ENCODE measurements around the gene ARG1. TPM values are rescaled to one million over a fixed set of nuclear protein-coding genes. Genes with fewer than 3 reads are reported as not detected.

ARG1 gene
- total RNA-seq, 1 experiment from 2014 or later, result not detected

GRCh38 chr6:131558922-131559321, 14.1 kb upstream of the ARG1 start:
- no peak for DNase-seq (ENCODE audit: low read depth in 1 of 2, low spot score in 2 of 2)
- Histone ChIP-seq H3K4me3 (no peak overlapping the region), H3K27ac (no peak overlapping the region), H3K27me3 (replicated peaks) (no peaks in the 10 kb centered on the region), H3K4me1 (replicated peaks) (no peaks in the 10 kb centered on the region), H3K9me3 (replicated peaks) (no peaks in the 10 kb centered on the region), H3K36me3 (no peaks in the 10 kb centered on the region)

- H3K4me3 ChIP-seq, result no peak overlapping the region
- H3K27me3 ChIP-seq (replicated peaks), result no peaks in the 10 kb centered on the region
- DNase-seq (ENCODE audit: low read depth in 1 of 2, low spot score in 2 of 2), result no peak
- no peaks in the 10 kb centered on the region for H3K9me3 ChIP-seq (replicated peaks)
- no peaks in the 10 kb centered on the region for H3K4me1 ChIP-seq (replicated peaks)
- no peaks in the 10 kb centered on the region for H3K36me3 ChIP-seq
- no peak overlapping the region for H3K27ac ChIP-seq
Observed at GRCh38 chr6:131561925-131562707, 10.9 kb upstream of the ARG1 start.

GRCh38 chr6:131565056-131565455, 8.0 kb upstream of the ARG1 start:
- Histone ChIP-seq H3K4me1 (replicated peaks) (no peaks in the 10 kb centered on the region), H3K27me3 (replicated peaks) (no peaks in the 10 kb centered on the region), H3K36me3 (no peaks in the 10 kb centered on the region), H3K4me3 (no peak overlapping the region), H3K27ac (no peak overlapping the region), H3K9me3 (replicated peaks) (no peaks in the 10 kb centered on the region)
- DNase-seq (ENCODE audit: low read depth in 1 of 2, low spot score in 2 of 2), result no peak

GRCh38 chr6:131568726-131569125, 4.3 kb upstream of the ARG1 start:
- no peaks in the 10 kb centered on the region for H3K4me1 ChIP-seq (replicated peaks)
- no peaks in the 10 kb centered on the region for H3K9me3 ChIP-seq (replicated peaks)
- H3K4me3 ChIP-seq, result no peak overlapping the region
- H3K27me3 ChIP-seq (replicated peaks), result no peaks in the 10 kb centered on the region
- DNase-seq (ENCODE audit: low read depth in 1 of 2, low spot score in 2 of 2), result no peak
- H3K36me3 ChIP-seq, result no peaks in the 10 kb centered on the region
- H3K27ac ChIP-seq, result no peak overlapping the region

GRCh38 chr6:131574133-131574532, 1.1 kb downstream of the ARG1 start:
- DNase-seq (ENCODE audit: low read depth in 1 of 2, low spot score in 2 of 2), result no peak
- H3K27ac ChIP-seq, result no peak overlapping the region
- no peaks in the 10 kb centered on the region for H3K36me3 ChIP-seq
- no peak overlapping the region for H3K4me3 ChIP-seq
- no peaks in the 10 kb centered on the region for H3K27me3 ChIP-seq (replicated peaks)
- no peaks in the 10 kb centered on the region for H3K9me3 ChIP-seq (replicated peaks)
- H3K4me1 ChIP-seq (replicated peaks), result no peaks in the 10 kb centered on the region

- DNase-seq (ENCODE audit: low read depth in 1 of 2, low spot score in 2 of 2), result no peak
- H3K9me3 ChIP-seq (replicated peaks), result no peaks in the 10 kb centered on the region
Observed at GRCh38 chr6:131574686-131575085, 1.7 kb downstream of the ARG1 start.

GRCh38 chr6:131575834-131576478, 2.9 kb downstream of the ARG1 start:
- no peak for DNase-seq (ENCODE audit: low read depth in 1 of 2, low spot score in 2 of 2)
- H3K9me3 ChIP-seq (replicated peaks), result no peaks in the 10 kb centered on the region
- no peaks in the 10 kb centered on the region for H3K4me1 ChIP-seq (replicated peaks)
- H3K27me3 ChIP-seq (replicated peaks), result no peaks in the 10 kb centered on the region
- no peak overlapping the region for H3K4me3 ChIP-seq
- no peak overlapping the region for H3K27ac ChIP-seq
- peaks cover 7% of the 10 kb centered on the region for H3K36me3 ChIP-seq

More at GRCh38 chr6:131574686-131575085, 1.7 kb downstream of the ARG1 start:
- peaks cover 1% of the 10 kb centered on the region for H3K36me3 ChIP-seq
- H3K4me3 ChIP-seq, result no peak overlapping the region
- H3K4me1 ChIP-seq (replicated peaks), result no peaks in the 10 kb centered on the region
- no peaks in the 10 kb centered on the region for H3K27me3 ChIP-seq (replicated peaks)
- H3K27ac ChIP-seq, result no peak overlapping the region

- no peaks in the 10 kb centered on the region for H3K27me3 ChIP-seq (replicated peaks)
- H3K4me1 ChIP-seq (replicated peaks), result no peaks in the 10 kb centered on the region
- H3K9me3 ChIP-seq (replicated peaks), result no peaks in the 10 kb centered on the region
- no peak overlapping the region for H3K27ac ChIP-seq
- no peak for DNase-seq (ENCODE audit: low read depth in 1 of 2, low spot score in 2 of 2)
- peaks cover 45% of the 10 kb centered on the region for H3K36me3 ChIP-seq
- H3K4me3 ChIP-seq, result no peak overlapping the region
Observed at GRCh38 chr6:131581523-131581922, 8.5 kb downstream of the ARG1 start.

GRCh38 chr6:131586543-131586942, 13.5 kb downstream of the ARG1 start:
- no peaks in the 10 kb centered on the region for H3K9me3 ChIP-seq (replicated peaks)
- H3K27ac ChIP-seq, result no peak overlapping the region
- H3K27me3 ChIP-seq (replicated peaks), result no peaks in the 10 kb centered on the region
- no peak for DNase-seq (ENCODE audit: low read depth in 1 of 2, low spot score in 2 of 2)
- H3K4me3 ChIP-seq, result no peak overlapping the region
- H3K36me3 ChIP-seq, result peaks cover 74% of the 10 kb centered on the region
- H3K4me1 ChIP-seq (replicated peaks), result no peaks in the 10 kb centered on the region

GRCh38 chr6:131587909-131588308, 14.9 kb downstream of the ARG1 start:
- no peak overlapping the region for H3K27ac ChIP-seq
- no peaks in the 10 kb centered on the region for H3K9me3 ChIP-seq (replicated peaks)
- DNase-seq (ENCODE audit: low read depth in 1 of 2, low spot score in 2 of 2), result no peak
- peaks cover 80% of the 10 kb centered on the region for H3K36me3 ChIP-seq
- H3K4me1 ChIP-seq (replicated peaks), result no peaks in the 10 kb centered on the region
- H3K4me3 ChIP-seq, result no peak overlapping the region
- H3K27me3 ChIP-seq (replicated peaks), result no peaks in the 10 kb centered on the region

GRCh38 chr6:131588643-131589042, 15.6 kb downstream of the ARG1 start:
- DNase-seq (ENCODE audit: low read depth in 1 of 2, low spot score in 2 of 2), result no peak
- H3K4me3 ChIP-seq, result no peak overlapping the region
- H3K27ac ChIP-seq, result no peak overlapping the region
- no peaks in the 10 kb centered on the region for H3K4me1 ChIP-seq (replicated peaks)
- peaks cover 78% of the 10 kb centered on the region for H3K36me3 ChIP-seq
- no peaks in the 10 kb centered on the region for H3K27me3 ChIP-seq (replicated peaks)
- no peaks in the 10 kb centered on the region for H3K9me3 ChIP-seq (replicated peaks)

- H3K36me3 ChIP-seq, result peaks cover 82% of the 10 kb centered on the region
Observed at GRCh38 chr6:131592935-131593334, 19.9 kb downstream of the ARG1 start.

GRCh38 chr6:131594074-131594473, 21.0 kb downstream of the ARG1 start:
- H3K36me3 ChIP-seq, result peaks cover 85% of the 10 kb centered on the region
- no peak for DNase-seq (ENCODE audit: low read depth in 1 of 2, low spot score in 2 of 2)
- no peaks in the 10 kb centered on the region for H3K9me3 ChIP-seq (replicated peaks)
- H3K27ac ChIP-seq, result no peak overlapping the region
- no peak overlapping the region for H3K4me3 ChIP-seq
- no peaks in the 10 kb centered on the region for H3K4me1 ChIP-seq (replicated peaks)
- H3K27me3 ChIP-seq (replicated peaks), result no peaks in the 10 kb centered on the region

More at GRCh38 chr6:131592935-131593334, 19.9 kb downstream of the ARG1 start:
- no peak overlapping the region for H3K27ac ChIP-seq
- H3K9me3 ChIP-seq (replicated peaks), result no peaks in the 10 kb centered on the region
- H3K4me3 ChIP-seq, result no peak overlapping the region
- no peaks in the 10 kb centered on the region for H3K4me1 ChIP-seq (replicated peaks)
- H3K27me3 ChIP-seq (replicated peaks), result no peaks in the 10 kb centered on the region
- DNase-seq (ENCODE audit: low read depth in 1 of 2, low spot score in 2 of 2), result no peak

GRCh38 chr6:131597446-131597845, 24.4 kb downstream of the ARG1 start:
- peaks cover 89% of the 10 kb centered on the region for H3K36me3 ChIP-seq
- no peak overlapping the region for H3K27ac ChIP-seq
- DNase-seq (ENCODE audit: low read depth in 1 of 2, low spot score in 2 of 2), result no peak
- H3K4me1 ChIP-seq (replicated peaks), result no peaks in the 10 kb centered on the region
- no peaks in the 10 kb centered on the region for H3K27me3 ChIP-seq (replicated peaks)
- no peak overlapping the region for H3K4me3 ChIP-seq
- no peaks in the 10 kb centered on the region for H3K9me3 ChIP-seq (replicated peaks)

Measured in SJSA1 (cell line).